Natural killer cell (primary cell): ENCODE measurements around the gene SELENON. TPM values are rescaled to one million over a fixed set of nuclear protein-coding genes. Genes with fewer than 3 reads are reported as not detected.
"Not testable (repeated sequence)": the region's sequence is repeated elsewhere in the genome, so short reads cannot be mapped to it uniquely, and the experiment has no call there.

Experiments
- ATAC-seq, 3 donors: fragments of 150-1000 bp in 2 of 3; fragments of 200-7000 bp in 1 of 3; cut with Tn5 transposase; 1 replicate in 1 of 3; 2 replicates in 2 of 3; pipeline ENCODE4 v1.10.0; 2021; ENCODE audit warnings: mild to moderate bottlenecking in 2 of 3, moderate library complexity in 2 of 3
- DNase-seq, 2 donors: peaks; one replicate each; pipeline versions ENCODE4 v3.0.0 to v3.0.0-alpha.2; 2013 to 2021; ENCODE audit warnings: mixed read lengths in 1 of 2
- H3K27ac ChIP-seq: one replicate; pipeline ENCODE4 v1.5.1; 2013; ENCODE audit warnings: mild to moderate bottlenecking, low read length
- H3K27me3 ChIP-seq: one replicate; pipeline ENCODE4 v1.6.1; 2013; ENCODE audit warnings: low read length; ENCODE audit not compliant: control insufficient read depth, insufficient read depth
- H3K36me3 ChIP-seq: one replicate; pipeline ENCODE4 v1.6.1; 2013; ENCODE audit warnings: low read length; ENCODE audit not compliant: control insufficient read depth, insufficient read depth
- H3K4me1 ChIP-seq: one replicate; pipeline ENCODE4 v1.6.1; 2013; ENCODE audit warnings: low read length; ENCODE audit not compliant: control insufficient read depth, insufficient read depth
- H3K4me3 ChIP-seq: one replicate; pipeline ENCODE4 v1.5.1; 2013; ENCODE audit warnings: low read length
- H3K9me3 ChIP-seq: one replicate; pipeline ENCODE4 v1.6.1; 2013; ENCODE audit warnings: low read length; ENCODE audit not compliant: control insufficient read depth, insufficient read depth
- H3K27ac Mint-ChIP-seq, 2 donors: one replicate each; pipeline ENCODE4 v1.8.0; 2022; ENCODE audit warnings: mild to moderate bottlenecking in 2 of 2, mixed read lengths in 2 of 2, moderate library complexity in 1 of 2
- H3K27me3 Mint-ChIP-seq, 2 donors: one replicate each; pipeline ENCODE4 v1.8.0; 2022; ENCODE audit warnings: low read depth in 2 of 2, mixed read lengths in 2 of 2
- H3K36me3 Mint-ChIP-seq: one replicate; pipeline ENCODE4 v1.8.0; 2022; ENCODE audit warnings: mixed read lengths
- H3K4me1 Mint-ChIP-seq, 2 donors: one replicate each; pipeline ENCODE4 v1.8.0; 2022; ENCODE audit warnings: mixed read lengths in 2 of 2
- H3K4me3 Mint-ChIP-seq: one replicate; pipeline ENCODE4 v1.8.0; 2022; ENCODE audit warnings: mild to moderate bottlenecking, moderate library complexity, mixed read lengths
- H3K9me3 Mint-ChIP-seq, 2 donors: one replicate each; pipeline ENCODE4 v1.8.0; 2022; ENCODE audit warnings: mixed read lengths in 2 of 2
- CTCF ChIP-seq: fragments of 200-600 bp; IDR thresholded peaks from one replicate; pipeline ENCODE4 v1.8.0; 2022; ENCODE audit warnings: antibody characterized with exemption
- WGBS: methylation state at CpG from one replicate; pipeline ENCODE4 v1.1.7; 2013; ENCODE audit warnings: missing lambda C conversion rate; ENCODE audit not compliant: insufficient coverage; 5-methylcytosine and 5-hydroxymethylcytosine counted together
- intact Hi-C: fragments of 100-400 bp; cut with micrococcal nuclease; formaldehyde crosslinking; loops from one replicate; pipeline ENCODE4 v1.14.2; 2022
- total RNA-seq, 4 donors: library from RNA; stranded (reverse); fragments of 120-200 nt in 1 of 4; gene quantifications; one replicate each; pipeline versions ENCODE4 v1.2.3 to v1.2.4, GENCODE V29; 2013 to 2022

Gene SELENON
- total RNA-seq, 3 donors from 2014 or later (not counting 1 experiment from before 2014, with no cell fraction given) = 9.7 to 16.4 (median 11.1) TPM

- H3K4me3 Mint-ChIP-seq = no peak overlapping the region
- Histone ChIP-seq H3K4me3 (no peak overlapping the region), H3K4me1 (no peaks in the 10 kb centered on the region), H3K27me3 (no peaks in the 10 kb centered on the region), H3K27ac (no peak overlapping the region), H3K36me3 (peaks cover 17% of the 10 kb centered on the region), H3K9me3 (no peaks in the 10 kb centered on the region)
- no peaks in the 10 kb centered on the region for H3K36me3 Mint-ChIP-seq
- H3K4me1 Mint-ChIP-seq = no peaks in the 10 kb centered on the region
- H3K27ac Mint-ChIP-seq = no peak overlapping the region
- ATAC-seq (no peak), DNase-seq (no peak)
- 77% methylated on average over 1 of the region's 1 CpG for WGBS
- intact Hi-C loops = no loop called here
- H3K27me3 Mint-ChIP-seq = no peaks in the 10 kb centered on the region
- TF ChIP-seq CTCF = no peak
- H3K9me3 Mint-ChIP-seq = no peaks in the 10 kb centered on the region
Measured at GRCh38 chr1:25837262-25837875, 37.4 kb downstream of the SELENON start.

GRCh38 chr1:25839808-25840207, 39.8 kb downstream of the SELENON start:
- H3K27me3 Mint-ChIP-seq, H3K36me3 Mint-ChIP-seq, H3K9me3 Mint-ChIP-seq, ATAC-seq, intact Hi-C loops, H3K27ac Mint-ChIP-seq, DNase-seq, H3K4me3 ChIP-seq, H3K4me3 Mint-ChIP-seq, H3K4me1 Mint-ChIP-seq, H3K9me3 ChIP-seq, H3K27me3 ChIP-seq, H3K4me1 ChIP-seq, H3K27ac ChIP-seq, H3K36me3 ChIP-seq: not testable (repeated sequence)
- 87% methylated on average over 3 of the region's 4 CpGs for WGBS

GRCh38 chr1:25843483-25843882, 43.5 kb downstream of the SELENON start:
- Mint-ChIP-seq H3K36me3 (no peaks in the 10 kb centered on the region), H3K27me3 (no peaks in the 10 kb centered on the region), H3K9me3 (no peaks in the 10 kb centered on the region), H3K4me3 (no peak overlapping the region), H3K4me1 (no peaks in the 10 kb centered on the region), H3K27ac (no peak overlapping the region)
- no peak for TF ChIP-seq CTCF
- H3K4me1 ChIP-seq = no peaks in the 10 kb centered on the region
- no peaks in the 10 kb centered on the region for H3K9me3 ChIP-seq
- no peak overlapping the region for H3K4me3 ChIP-seq
- no peaks in the 10 kb centered on the region for H3K27me3 ChIP-seq
- intact Hi-C loops = no loop called here
- ATAC-seq = no peak
- H3K36me3 ChIP-seq = no peaks in the 10 kb centered on the region
- 83% methylated on average over 2 of the region's 3 CpGs for WGBS
- H3K27ac ChIP-seq = no peak overlapping the region
- no peak for DNase-seq

- DNase-seq (no peak), ATAC-seq (no peak)
- no peaks in the 10 kb centered on the region for H3K27me3 ChIP-seq
- H3K4me3 ChIP-seq = no peak overlapping the region
- no peaks in the 10 kb centered on the region for H3K4me1 ChIP-seq
- no peak overlapping the region for H3K27ac ChIP-seq
- Mint-ChIP-seq H3K4me3 (no peak overlapping the region), H3K4me1 (no peaks in the 10 kb centered on the region), H3K9me3 (no peaks in the 10 kb centered on the region), H3K27me3 (no peaks in the 10 kb centered on the region), H3K27ac (no peak overlapping the region), H3K36me3 (no peaks in the 10 kb centered on the region)
- TF ChIP-seq CTCF = no peak
- no peaks in the 10 kb centered on the region for H3K9me3 ChIP-seq
- intact Hi-C loops = no loop called here
- H3K36me3 ChIP-seq = no peaks in the 10 kb centered on the region
- 93% methylated on average over 1 of the region's 3 CpGs for WGBS
Measured at GRCh38 chr1:25844536-25845337, 44.7 kb downstream of the SELENON start.
